Natural killer cell (primary cell): ENCODE data around the gene FMNL1. TPM values are rescaled to one million over a fixed set of nuclear protein-coding genes. Genes with fewer than 3 reads are reported as not detected.
A peak's percentile ranks its signal among the peaks of the same experiment; 100 is the strongest.

ENCODE experiments used
- ATAC-seq, 3 donors: fragments of 150-1000 bp in 2 of 3; fragments of 200-7000 bp in 1 of 3; cut with Tn5 transposase; 1 replicate in 1 of 3; 2 replicates in 2 of 3; pipeline ENCODE4 v1.10.0; 2021; ENCODE audit warnings: mild to moderate bottlenecking in 2 of 3, moderate library complexity in 2 of 3
- DNase-seq, 2 donors: peaks; one replicate each; pipeline versions ENCODE4 v3.0.0 to v3.0.0-alpha.2; 2013 to 2021; ENCODE audit warnings: mixed read lengths in 1 of 2
- H3K27ac ChIP-seq: one replicate; pipeline ENCODE4 v1.5.1; 2013; ENCODE audit warnings: mild to moderate bottlenecking, low read length
- H3K27me3 ChIP-seq: one replicate; pipeline ENCODE4 v1.6.1; 2013; ENCODE audit warnings: low read length; ENCODE audit not compliant: control insufficient read depth, insufficient read depth
- H3K36me3 ChIP-seq: one replicate; pipeline ENCODE4 v1.6.1; 2013; ENCODE audit warnings: low read length; ENCODE audit not compliant: control insufficient read depth, insufficient read depth
- H3K4me1 ChIP-seq: one replicate; pipeline ENCODE4 v1.6.1; 2013; ENCODE audit warnings: low read length; ENCODE audit not compliant: control insufficient read depth, insufficient read depth
- H3K4me3 ChIP-seq: one replicate; pipeline ENCODE4 v1.5.1; 2013; ENCODE audit warnings: low read length
- H3K9me3 ChIP-seq: one replicate; pipeline ENCODE4 v1.6.1; 2013; ENCODE audit warnings: low read length; ENCODE audit not compliant: control insufficient read depth, insufficient read depth
- H3K27ac Mint-ChIP-seq, 2 donors: one replicate each; pipeline ENCODE4 v1.8.0; 2022; ENCODE audit warnings: mild to moderate bottlenecking in 2 of 2, mixed read lengths in 2 of 2, moderate library complexity in 1 of 2
- H3K27me3 Mint-ChIP-seq, 2 donors: one replicate each; pipeline ENCODE4 v1.8.0; 2022; ENCODE audit warnings: low read depth in 2 of 2, mixed read lengths in 2 of 2
- H3K36me3 Mint-ChIP-seq: one replicate; pipeline ENCODE4 v1.8.0; 2022; ENCODE audit warnings: mixed read lengths
- H3K4me1 Mint-ChIP-seq, 2 donors: one replicate each; pipeline ENCODE4 v1.8.0; 2022; ENCODE audit warnings: mixed read lengths in 2 of 2
- H3K4me3 Mint-ChIP-seq: one replicate; pipeline ENCODE4 v1.8.0; 2022; ENCODE audit warnings: mild to moderate bottlenecking, moderate library complexity, mixed read lengths
- H3K9me3 Mint-ChIP-seq, 2 donors: one replicate each; pipeline ENCODE4 v1.8.0; 2022; ENCODE audit warnings: mixed read lengths in 2 of 2
- WGBS: methylation state at CpG from one replicate; pipeline ENCODE4 v1.1.7; 2013; ENCODE audit warnings: missing lambda C conversion rate; ENCODE audit not compliant: insufficient coverage; 5-methylcytosine and 5-hydroxymethylcytosine counted together
- intact Hi-C: fragments of 100-400 bp; cut with micrococcal nuclease; formaldehyde crosslinking; loops from one replicate; pipeline ENCODE4 v1.14.2; 2022
- total RNA-seq, 4 donors: library from RNA; stranded (reverse); fragments of 120-200 nt in 1 of 4; gene quantifications; one replicate each; pipeline versions ENCODE4 v1.2.3 to v1.2.4, GENCODE V29; 2013 to 2022
- TF ChIP-seq, protein P1 (sequence below): fragments of 200-600 bp; IDR thresholded peaks from one replicate; pipeline ENCODE4 v1.8.0; 2022; ENCODE audit warnings: antibody characterized with exemption

The FMNL1 gene
- total RNA-seq, 3 donors from 2014 or later (not counting 1 experiment from before 2014, with no cell fraction given): 741 to 836 (median 752) TPM

DNA sequence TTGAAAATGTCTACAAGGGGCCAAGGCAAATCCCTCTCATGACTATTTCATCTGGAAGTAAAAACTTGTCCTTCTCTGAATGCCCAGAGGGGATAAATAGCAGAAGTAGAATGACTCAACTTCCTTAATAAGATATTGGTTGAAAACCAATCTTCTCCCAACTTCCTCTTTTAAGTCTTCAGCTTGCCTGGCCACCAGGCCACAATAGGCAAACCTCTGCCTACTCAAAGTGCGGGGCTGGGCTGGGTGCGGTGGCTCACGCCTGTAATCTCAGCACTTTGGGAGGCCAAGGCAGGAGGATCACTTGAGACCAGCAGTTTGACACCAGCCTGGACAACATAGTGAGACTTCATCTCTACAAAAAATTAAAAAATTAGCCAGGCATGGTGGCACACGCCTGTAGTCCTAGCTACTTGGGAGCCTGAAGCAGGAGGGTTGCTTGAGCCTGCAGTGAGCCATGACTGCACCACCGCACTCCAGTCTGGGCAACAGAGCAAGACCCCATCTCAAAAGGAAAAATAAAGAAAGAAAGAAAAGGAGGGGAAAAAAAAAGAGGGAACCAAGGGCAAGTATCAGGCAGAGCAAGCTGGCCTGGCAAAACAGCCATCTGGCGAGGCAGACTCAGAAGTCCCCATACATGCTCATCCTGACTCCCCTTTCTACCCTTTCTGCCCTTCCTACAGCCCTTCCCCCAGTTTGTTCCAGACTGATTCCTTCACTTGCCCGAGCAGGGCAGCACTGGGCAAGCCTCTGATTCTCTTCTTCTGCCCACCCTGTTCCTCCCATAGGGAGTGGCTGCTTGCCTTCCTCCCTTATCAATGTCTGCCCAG is 74.5 kb downstream of the FMNL1 start:
- peaks cover 70% of the 10 kb centered on the region for H3K4me1 ChIP-seq
- H3K27ac ChIP-seq: no peak overlapping the region
- Mint-ChIP-seq H3K4me3 (no peak overlapping the region), H3K36me3 (no peaks in the 10 kb centered on the region), H3K4me1 (peaks cover 70 to 78% of the 10 kb centered on the region in 2 donors), H3K9me3 (no peaks in the 10 kb centered on the region), H3K27me3 (no peaks in the 10 kb centered on the region), H3K27ac (peak overlapping the region; percentile 68 to 85)
- ATAC-seq (peak; percentile 39 to 66 (median 50)), DNase-seq (no peak)
- H3K36me3 ChIP-seq: peaks cover 6% of the 10 kb centered on the region
- TF ChIP-seq, protein P1, sequence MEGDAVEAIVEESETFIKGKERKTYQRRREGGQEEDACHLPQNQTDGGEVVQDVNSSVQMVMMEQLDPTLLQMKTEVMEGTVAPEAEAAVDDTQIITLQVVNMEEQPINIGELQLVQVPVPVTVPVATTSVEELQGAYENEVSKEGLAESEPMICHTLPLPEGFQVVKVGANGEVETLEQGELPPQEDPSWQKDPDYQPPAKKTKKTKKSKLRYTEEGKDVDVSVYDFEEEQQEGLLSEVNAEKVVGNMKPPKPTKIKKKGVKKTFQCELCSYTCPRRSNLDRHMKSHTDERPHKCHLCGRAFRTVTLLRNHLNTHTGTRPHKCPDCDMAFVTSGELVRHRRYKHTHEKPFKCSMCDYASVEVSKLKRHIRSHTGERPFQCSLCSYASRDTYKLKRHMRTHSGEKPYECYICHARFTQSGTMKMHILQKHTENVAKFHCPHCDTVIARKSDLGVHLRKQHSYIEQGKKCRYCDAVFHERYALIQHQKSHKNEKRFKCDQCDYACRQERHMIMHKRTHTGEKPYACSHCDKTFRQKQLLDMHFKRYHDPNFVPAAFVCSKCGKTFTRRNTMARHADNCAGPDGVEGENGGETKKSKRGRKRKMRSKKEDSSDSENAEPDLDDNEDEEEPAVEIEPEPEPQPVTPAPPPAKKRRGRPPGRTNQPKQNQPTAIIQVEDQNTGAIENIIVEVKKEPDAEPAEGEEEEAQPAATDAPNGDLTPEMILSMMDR: no peak
- 58% methylated on average over 7 of the region's 7 CpGs for WGBS
- H3K27me3 ChIP-seq: no peaks in the 10 kb centered on the region
- H3K9me3 ChIP-seq: no peaks in the 10 kb centered on the region
- intact Hi-C loops: no loop called here
- H3K4me3 ChIP-seq: no peak overlapping the region

GRCh38 chr17:45296833-45297124 is 75.1 kb downstream of the FMNL1 start:
- DNase-seq: no peak
- H3K36me3 Mint-ChIP-seq: no peaks in the 10 kb centered on the region
- Histone ChIP-seq H3K27ac (no peak overlapping the region), H3K4me3 (no peak overlapping the region), H3K27me3 (no peaks in the 10 kb centered on the region), H3K36me3 (peaks cover 6% of the 10 kb centered on the region), H3K4me1 (peaks cover 68% of the 10 kb centered on the region), H3K9me3 (no peaks in the 10 kb centered on the region)
- 90% methylated on average over 1 of the region's 1 CpG for WGBS
- H3K27me3 Mint-ChIP-seq: no peaks in the 10 kb centered on the region
- intact Hi-C loops: no loop called here
- no peaks in the 10 kb centered on the region for H3K9me3 Mint-ChIP-seq
- no peak overlapping the region for H3K4me3 Mint-ChIP-seq
- no peak for ATAC-seq
- peak overlapping the region; percentile 68 to 85 for H3K27ac Mint-ChIP-seq
- H3K4me1 Mint-ChIP-seq: peaks cover 69 to 73% of the 10 kb centered on the region in 2 donors
- TF ChIP-seq, protein P1: no peak

Other genes with a start within 250 kb of the FMNL1 start
- 10 to 100 TPM; 15.4 to 21.4 (median 21.1) TPM for gene DCAKD, start 170.3 kb upstream of the FMNL1 start, total RNA-seq
- 10 to 100 TPM; 56.6 to 94.7 (median 77.6) TPM for gene NMT1, start 160.6 kb upstream of the FMNL1 start, total RNA-seq
- 1 to 10 TPM; 2.5 to 2.9 (median 2.5) TPM for gene PLCD3, start 89.4 kb upstream of the FMNL1 start, total RNA-seq
- gene ACBD4, start 86.2 kb upstream of the FMNL1 start, total RNA-seq: 10 to 100 TPM; 12.0 to 15.9 (median 14.2) TPM
- 10 to 100 TPM; 64.9 to 80.7 (median 79.8) TPM for gene HEXIM1, start 73.4 kb upstream of the FMNL1 start, total RNA-seq
- 1 to 10 TPM; 4.1 to 5.3 (median 4.5) TPM for gene HEXIM2, start 60.0 kb upstream of the FMNL1 start, total RNA-seq
- gene SPATA32, start 40.2 kb downstream of the FMNL1 start, total RNA-seq: under 1 TPM in 1 of 3 donors, not detected in 2; 0.43 TPM
- gene MAP3K14, start 95.1 kb downstream of the FMNL1 start, total RNA-seq: 10 to 100 TPM; 28.0 to 31.9 (median 31.6) TPM
- 100 to 1,000 TPM; 125 to 141 (median 126) TPM for gene ARHGAP27, start 211.0 kb downstream of the FMNL1 start, total RNA-seq